ENCODE measurements around the gene PPP1R8. TPM values are rescaled to one million over a fixed set of nuclear protein-coding genes. Genes with fewer than 3 reads are reported as not detected.
A peak's percentile ranks its signal among the peaks of the same experiment; 100 is the strongest.

The PPP1R8 gene
- total and polyA plus RNA-seq, 10 donors = 22.5 to 39.1 (median 29.6) TPM

- Histone ChIP-seq H3K9me3 (no peaks in the 10 kb centered on the region), H3K36me3 (peaks cover 0 to 73% (median 52%) of the 10 kb centered on the region in 6 donors), H3K27ac (peak overlapping the region in 6 of 8 donors; percentile 9 to 97 (median 92)), H3K4me3 (no peak overlapping the region), H3K27me3 (replicated peaks in 1 of 7) (no peaks in the 10 kb centered on the region), H3K4me1 (peaks cover 3 to 96% (median 60%) of the 10 kb centered on the region in 6 donors)
- WGBS, 5 donors = 65 to 80% (median 76%) methylated on average over 4 of the region's 4 CpGs
- peak; percentile 33 for DNase-seq
- intact Hi-C loops (cut with DNase I; ENCODE audit: low total_unique reads) = no loop called here
- no peak for TF ChIP-seq POLR2A (IDR thresholded peaks at IDR 0.05)
- peak in 1 of 3 donors; percentile 18 for TF ChIP-seq POLR2AphosphoS5 (IDR thresholded peaks at IDR 0.05)
These were observed 47.5 kb downstream of the PPP1R8 start for GRCh38 chr1:27878039-27878438.

GRCh38 chr1:27878787-27879335 is 48.3 kb downstream of the PPP1R8 start:
- TF ChIP-seq, protein P1, sequence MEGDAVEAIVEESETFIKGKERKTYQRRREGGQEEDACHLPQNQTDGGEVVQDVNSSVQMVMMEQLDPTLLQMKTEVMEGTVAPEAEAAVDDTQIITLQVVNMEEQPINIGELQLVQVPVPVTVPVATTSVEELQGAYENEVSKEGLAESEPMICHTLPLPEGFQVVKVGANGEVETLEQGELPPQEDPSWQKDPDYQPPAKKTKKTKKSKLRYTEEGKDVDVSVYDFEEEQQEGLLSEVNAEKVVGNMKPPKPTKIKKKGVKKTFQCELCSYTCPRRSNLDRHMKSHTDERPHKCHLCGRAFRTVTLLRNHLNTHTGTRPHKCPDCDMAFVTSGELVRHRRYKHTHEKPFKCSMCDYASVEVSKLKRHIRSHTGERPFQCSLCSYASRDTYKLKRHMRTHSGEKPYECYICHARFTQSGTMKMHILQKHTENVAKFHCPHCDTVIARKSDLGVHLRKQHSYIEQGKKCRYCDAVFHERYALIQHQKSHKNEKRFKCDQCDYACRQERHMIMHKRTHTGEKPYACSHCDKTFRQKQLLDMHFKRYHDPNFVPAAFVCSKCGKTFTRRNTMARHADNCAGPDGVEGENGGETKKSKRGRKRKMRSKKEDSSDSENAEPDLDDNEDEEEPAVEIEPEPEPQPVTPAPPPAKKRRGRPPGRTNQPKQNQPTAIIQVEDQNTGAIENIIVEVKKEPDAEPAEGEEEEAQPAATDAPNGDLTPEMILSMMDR (IDR thresholded peaks at IDR 0.05 in 8 of 11, conservative IDR thresholded peaks at IDR 0.05 in 3 of 11) = no peak
- no peak for TF ChIP-seq POLR2AphosphoS5 (IDR thresholded peaks at IDR 0.05)
- TF ChIP-seq POLR2A (IDR thresholded peaks at IDR 0.05) = no peak
- Histone ChIP-seq H3K4me3 (peak overlapping the region in 1 of 8 donors; percentile 15), H3K27ac (peak overlapping the region in 5 of 8 donors; percentile 32 to 97 (median 92)), H3K36me3 (peaks cover 0 to 82% (median 57%) of the 10 kb centered on the region in 6 donors), H3K9me3 (no peaks in the 10 kb centered on the region), H3K4me1 (peaks cover 3 to 96% (median 60%) of the 10 kb centered on the region in 6 donors), H3K27me3 (replicated peaks in 1 of 7) (no peaks in the 10 kb centered on the region)
- peak; percentile 59 for DNase-seq
- intact Hi-C loops (cut with DNase I; ENCODE audit: low total_unique reads) = no loop called here
- 58 to 72% (median 70%) methylated on average over 8 of the region's 8 CpGs for WGBS, 5 donors

- H3K36me3 ChIP-seq = peaks cover 0 to 88% (median 57%) of the 10 kb centered on the region in 6 donors
- H3K27ac ChIP-seq = peak overlapping the region in 5 of 8 donors; percentile 32 to 97 (median 92)
- intact Hi-C loops (cut with DNase I; ENCODE audit: low total_unique reads) = no loop called here
- TF ChIP-seq, protein P1 (IDR thresholded peaks at IDR 0.05 in 8 of 11, conservative IDR thresholded peaks at IDR 0.05 in 3 of 11) = no peak
- TF ChIP-seq POLR2A (IDR thresholded peaks at IDR 0.05) (no peak), POLR2AphosphoS5 (IDR thresholded peaks at IDR 0.05) (peak; percentile 37 to 67 (median 66))
- H3K4me1 ChIP-seq = peaks cover 3 to 96% (median 61%) of the 10 kb centered on the region in 6 donors
- peak; percentile 71 for DNase-seq
- no peaks in the 10 kb centered on the region for H3K9me3 ChIP-seq
- WGBS, 5 donors = 84 to 90% (median 88%) methylated on average over 7 to 10 of the region's 10 CpGs
- H3K27me3 ChIP-seq (replicated peaks in 1 of 7) = no peaks in the 10 kb centered on the region
- peak overlapping the region in 1 of 8 donors; percentile 15 for H3K4me3 ChIP-seq
These were observed 48.9 kb downstream of the PPP1R8 start for GRCh38 chr1:27879374-27880082.

DNA sequence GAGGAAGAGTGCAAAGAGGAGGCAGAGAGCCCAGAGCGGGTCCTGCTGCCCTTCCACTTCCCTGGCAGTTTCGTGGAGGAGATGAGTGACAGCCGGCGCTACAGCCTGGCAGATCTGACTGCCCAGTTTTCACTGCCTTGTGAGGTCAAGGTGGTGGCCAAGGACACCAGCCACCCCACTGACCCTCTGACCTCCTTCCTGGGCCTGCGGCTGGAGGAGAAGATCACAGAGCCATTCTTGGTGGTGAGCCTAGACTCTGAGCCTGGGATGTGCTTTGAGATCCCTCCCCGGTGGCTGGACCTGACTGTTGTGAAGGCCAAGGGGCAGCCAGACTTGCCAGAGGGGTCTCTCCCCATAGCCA is 51.9 kb downstream of the PPP1R8 start:
- no peaks in the 10 kb centered on the region for H3K9me3 ChIP-seq
- H3K4me1 ChIP-seq = peaks cover 15 to 96% (median 65%) of the 10 kb centered on the region in 6 donors
- WGBS, 5 donors = 79 to 89% (median 83%) methylated on average over 5 to 6 of the region's 6 CpGs

More for the DNA sequence above, 51.9 kb downstream of the PPP1R8 start:
- DNase-seq = no peak
- peak in 2 of 3 donors; percentile 47 to 48 for TF ChIP-seq POLR2AphosphoS5 (IDR thresholded peaks at IDR 0.05)
- TF ChIP-seq, protein P1 (IDR thresholded peaks at IDR 0.05 in 8 of 11, conservative IDR thresholded peaks at IDR 0.05 in 3 of 11) = no peak
- TF ChIP-seq POLR2A (IDR thresholded peaks at IDR 0.05) = no peak
- Histone ChIP-seq H3K27ac (peak overlapping the region; percentile 19 to 97 (median 92)), H3K27me3 (replicated peaks in 1 of 7) (no peaks in the 10 kb centered on the region), H3K36me3 (peaks cover 0 to 98% (median 55%) of the 10 kb centered on the region in 6 donors), H3K4me3 (peak overlapping the region in 1 of 8 donors; percentile 61)
- intact Hi-C loops (cut with DNase I; ENCODE audit: low total_unique reads) = no loop called here

Data from spleen (tissue), 11 donors.